Muscle layer of colon (tissue), 2 donors: ENCODE results near the gene TULP3.

Experiments used
- H3K27ac ChIP-seq: one replicate; pipeline ENCODE4 v1.7.0; 2013; ENCODE audit warnings: low read depth, mild to moderate bottlenecking, low read length, moderate library complexity
- H3K27me3 ChIP-seq, 2 donors: one replicate each; pipeline ENCODE4 v1.7.0; 2013; ENCODE audit warnings: low read length in 2 of 2, mild to moderate bottlenecking in 2 of 2; ENCODE audit not compliant: insufficient read depth in 2 of 2, control insufficient read depth in 1 of 2
- H3K36me3 ChIP-seq: one replicate; pipeline ENCODE4 v1.7.0; 2013; ENCODE audit warnings: mild to moderate bottlenecking, low read length; ENCODE audit not compliant: insufficient read depth
- H3K4me1 ChIP-seq: one replicate; pipeline ENCODE4 v1.7.0; 2013; ENCODE audit warnings: mild to moderate bottlenecking, low read length; ENCODE audit not compliant: insufficient read depth
- H3K4me3 ChIP-seq, 2 donors: one replicate each; pipeline ENCODE4 v1.7.0; 2013; ENCODE audit warnings: low read length in 2 of 2, low read depth in 1 of 2, mild to moderate bottlenecking in 1 of 2, moderate library complexity in 1 of 2
- H3K9ac ChIP-seq: one replicate; pipeline ENCODE4 v1.7.0; 2013; ENCODE audit warnings: low read length
- H3K9me3 ChIP-seq: one replicate; pipeline ENCODE4 v1.7.0; 2013; ENCODE audit warnings: mild to moderate bottlenecking, low read length
- donor health status: abdominal sarcoma.
- donor health status: Adenocarcinoma of cecum.

The TULP3 gene

GRCh38 chr12:2879853-2880252 is 10.8 kb upstream of the TULP3 start:
- Histone ChIP-seq H3K4me3 (no peak overlapping the region), H3K4me1 (peaks cover 15% of the 10 kb centered on the region), H3K9ac (no peak overlapping the region), H3K9me3 (no peaks in the 10 kb centered on the region), H3K27ac (no peak overlapping the region), H3K27me3 (no peaks in the 10 kb centered on the region), H3K36me3 (no peaks in the 10 kb centered on the region)

DNA sequence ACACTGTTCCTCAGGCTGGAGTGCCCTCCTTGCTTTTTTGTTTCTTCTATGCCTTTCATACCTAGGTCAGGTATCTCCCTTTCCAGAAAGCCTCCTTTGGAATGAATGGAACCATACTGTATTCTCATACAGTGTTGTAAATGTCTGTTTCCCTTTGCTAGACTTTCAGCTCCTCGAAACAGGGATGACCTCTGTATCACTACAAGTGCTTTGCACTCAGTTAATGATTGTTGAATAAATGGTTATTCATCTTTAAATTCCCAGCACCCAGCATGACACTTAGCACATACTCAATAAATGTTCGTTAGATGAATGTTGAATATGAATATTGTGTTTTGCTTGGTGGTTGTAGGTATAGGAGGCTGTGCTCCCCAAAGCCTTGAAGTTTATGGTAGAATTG is 5.9 kb upstream of the TULP3 start:
- Histone ChIP-seq H3K9ac (no peak overlapping the region), H3K4me3 (no peak overlapping the region), H3K36me3 (peaks cover 4% of the 10 kb centered on the region), H3K9me3 (no peaks in the 10 kb centered on the region), H3K27me3 (no peaks in the 10 kb centered on the region), H3K4me1 (peaks cover 2% of the 10 kb centered on the region), H3K27ac (no peak overlapping the region)

GRCh38 chr12:2886768-2887450 is 3.8 kb upstream of the TULP3 start:
- Histone ChIP-seq H3K36me3 (peaks cover 4% of the 10 kb centered on the region), H3K27ac (no peak overlapping the region), H3K9ac (no peak overlapping the region), H3K4me3 (no peak overlapping the region), H3K9me3 (no peaks in the 10 kb centered on the region), H3K4me1 (peaks cover 7% of the 10 kb centered on the region), H3K27me3 (no peaks in the 10 kb centered on the region)

- Histone ChIP-seq H3K9ac (peak overlapping the region; percentile 65), H3K27ac (peak overlapping the region; percentile 98)
These were observed 697 bp upstream of the TULP3 start for GRCh38 chr12:2890001-2890387.

GRCh38 chr12:2891240-2892053 is 756 bp downstream of the TULP3 start:
- no peaks in the 10 kb centered on the region for H3K27me3 ChIP-seq
- H3K27ac ChIP-seq = peak overlapping the region; percentile 98
- H3K9ac ChIP-seq = peak overlapping the region; percentile 97
- no peaks in the 10 kb centered on the region for H3K9me3 ChIP-seq
- H3K4me1 ChIP-seq = peaks cover 30% of the 10 kb centered on the region
- peak overlapping the region; percentile 86 to 98 for H3K4me3 ChIP-seq
- no peaks in the 10 kb centered on the region for H3K36me3 ChIP-seq

More at GRCh38 chr12:2890001-2890387, 697 bp upstream of the TULP3 start:
- Histone ChIP-seq H3K27me3 (no peaks in the 10 kb centered on the region), H3K36me3 (peaks cover 4% of the 10 kb centered on the region), H3K4me3 (peak overlapping the region; percentile 74 to 86), H3K9me3 (no peaks in the 10 kb centered on the region), H3K4me1 (peaks cover 17% of the 10 kb centered on the region)

- Histone ChIP-seq H3K27me3 (no peaks in the 10 kb centered on the region), H3K4me3 (peak overlapping the region in 1 of 2 donors; percentile 6), H3K9me3 (no peaks in the 10 kb centered on the region), H3K9ac (no peak overlapping the region), H3K27ac (peak overlapping the region; percentile 98), H3K36me3 (no peaks in the 10 kb centered on the region), H3K4me1 (peaks cover 30% of the 10 kb centered on the region)
These were observed 1.6 kb downstream of the TULP3 start for GRCh38 chr12:2892246-2892645.

DNA sequence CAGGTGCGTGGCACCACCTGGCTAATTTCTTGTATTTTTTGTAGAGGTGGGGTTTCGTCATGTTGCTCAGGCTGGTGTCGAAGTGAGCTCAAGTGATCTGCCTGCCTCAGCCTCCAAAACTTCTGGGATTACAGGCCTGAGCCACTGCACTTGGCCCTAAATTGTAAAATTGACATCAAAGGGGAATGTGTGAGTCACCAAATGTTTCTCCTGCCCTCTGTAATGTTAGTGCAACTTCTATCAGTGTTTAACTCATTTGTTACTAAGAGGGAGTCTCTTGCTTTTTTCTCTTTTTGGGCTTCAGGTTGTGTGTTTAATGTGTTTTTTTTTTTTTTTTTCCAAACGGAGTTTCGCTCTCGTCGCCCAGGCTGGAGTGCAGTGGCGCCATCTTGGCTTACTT is 2.3 kb downstream of the TULP3 start:
- Histone ChIP-seq H3K4me1 (peaks cover 30% of the 10 kb centered on the region), H3K27ac (no peak overlapping the region), H3K4me3 (no peak overlapping the region), H3K9ac (no peak overlapping the region), H3K36me3 (no peaks in the 10 kb centered on the region), H3K27me3 (no peaks in the 10 kb centered on the region), H3K9me3 (no peaks in the 10 kb centered on the region)

- Histone ChIP-seq H3K27me3 (no peaks in the 10 kb centered on the region), H3K9ac (no peak overlapping the region), H3K36me3 (no peaks in the 10 kb centered on the region), H3K4me3 (no peak overlapping the region), H3K4me1 (peaks cover 25% of the 10 kb centered on the region), H3K9me3 (no peaks in the 10 kb centered on the region), H3K27ac (no peak overlapping the region)
These were observed 4.4 kb downstream of the TULP3 start for GRCh38 chr12:2895051-2895451.

DNA sequence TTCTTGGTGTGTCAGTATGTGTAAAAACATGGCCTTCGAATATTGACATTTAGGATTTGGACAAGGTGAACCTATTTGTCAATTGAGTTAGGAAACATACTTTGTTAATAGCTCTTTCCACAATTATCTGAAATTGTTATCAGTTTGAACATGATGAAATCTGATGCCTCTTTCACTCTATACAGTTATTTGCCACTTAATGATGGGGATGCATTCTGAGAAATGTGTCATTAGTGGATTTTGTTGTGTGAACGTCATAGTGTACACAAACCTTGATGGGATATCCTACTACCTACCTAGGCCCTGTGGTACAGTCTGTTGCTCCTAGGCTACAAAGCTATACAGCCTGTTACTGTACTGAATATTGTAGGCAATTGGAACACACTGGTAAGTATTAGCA is 4.8 kb downstream of the TULP3 start:
- Histone ChIP-seq H3K4me3 (no peak overlapping the region), H3K27me3 (no peaks in the 10 kb centered on the region), H3K27ac (no peak overlapping the region), H3K9me3 (no peaks in the 10 kb centered on the region), H3K9ac (no peak overlapping the region), H3K4me1 (peaks cover 22% of the 10 kb centered on the region), H3K36me3 (no peaks in the 10 kb centered on the region)

- Histone ChIP-seq H3K27ac (no peak overlapping the region), H3K36me3 (no peaks in the 10 kb centered on the region), H3K27me3 (no peaks in the 10 kb centered on the region), H3K4me3 (no peak overlapping the region), H3K9ac (no peak overlapping the region), H3K4me1 (peaks cover 30% of the 10 kb centered on the region), H3K9me3 (no peaks in the 10 kb centered on the region)
These were observed 6.7 kb downstream of the TULP3 start for GRCh38 chr12:2897418-2897817.

DNA sequence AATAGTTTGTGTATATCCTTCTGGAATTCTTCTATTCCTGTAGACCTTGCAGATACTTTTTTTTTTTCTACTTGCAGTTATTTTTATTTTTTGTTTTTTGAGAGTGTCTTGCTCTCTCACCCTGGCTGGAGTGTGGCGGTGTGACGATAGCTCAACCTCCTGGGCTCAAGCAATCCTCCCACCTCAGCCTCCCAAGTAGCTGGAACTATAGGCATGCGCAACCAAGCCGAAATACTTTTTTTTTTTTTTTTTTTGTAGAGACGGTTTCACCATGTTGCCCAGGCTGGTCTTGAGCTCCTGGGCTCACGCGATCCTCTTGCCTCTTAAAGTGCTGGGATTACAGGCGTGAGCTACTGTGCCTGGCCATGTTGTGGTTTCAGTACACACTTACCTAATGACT is 10.0 kb downstream of the TULP3 start:
- H3K36me3 ChIP-seq = no peaks in the 10 kb centered on the region
- H3K27me3 ChIP-seq = no peaks in the 10 kb centered on the region
- H3K9ac ChIP-seq = no peak overlapping the region
- no peak overlapping the region for H3K27ac ChIP-seq
- H3K4me1 ChIP-seq = peaks cover 17% of the 10 kb centered on the region
- H3K9me3 ChIP-seq = no peaks in the 10 kb centered on the region
- no peak overlapping the region for H3K4me3 ChIP-seq
